K562 (cell line): ENCODE results near the gene CAB39. TPM values are rescaled to one million over a fixed set of nuclear protein-coding genes. Genes with fewer than 3 reads are reported as not detected.

Source experiments
- ATAC-seq: fragments of 200-7000 bp; cut with Tn5 transposase; 3 replicates; pipeline ENCODE4 v1.9.1; 2020; ENCODE audit warnings: moderate library complexity
- BruUV-seq: library from RNA; stranded (reverse); fragments of 400-500 nt; replicated peaks from 2 replicates; lab custom pipeline; 2021; lab: Mats Ljungman, UMichigan
- CTCF ChIA-PET: fragments of 300-600 bp; formaldehyde crosslinking; extraction: SDS; loops from one replicate; lab custom pipeline; 2021; ENCODE audit warnings: low intra/inter-chr PET ratio; lab: Yijun Ruan, JAX
- POLR2A ChIA-PET: fragments of 300-600, 350-650 bp; sonication (Branson Sonifier 250); formaldehyde crosslinking; extraction: SDS; loops from one replicate; lab custom pipeline; 2021; ENCODE audit warnings: antibody characterized with exemption, inconsistent platforms; lab: Yijun Ruan, JAX
- DNase-seq, 4 experiments: peaks; one replicate each; pipeline versions ENCODE4 v3.0.0 to v3.0.0-alpha.2; 2011 to 2018; ENCODE audit warnings: low spot score in 3 of 4, mixed read lengths in 3 of 4; ENCODE audit errors: extremely low read depth in 1 of 4
- FAIRE-seq: peaks from 2 replicates; lab custom pipeline; 2011; peaks lifted over from hg19 to GRCh38; lab: Jason Lieb, UNC
- H2AFZ ChIP-seq: 2 replicates; pipeline ENCODE4 v1.6.0; 2011; ENCODE audit warnings: low read depth, low read length, control low read depth, inconsistent platforms
- H3K27ac ChIP-seq: fragments of 200-600 bp; 3 replicates; pipeline ENCODE4 v1.8.0; 2011; ENCODE audit warnings: low read depth, mild to moderate bottlenecking, control low read depth, inconsistent platforms, low read length, moderate library complexity, mixed read lengths; ENCODE audit errors: extremely low read depth
- H3K27me3 ChIP-seq, 2 experiments: fragments of 300-600 bp in 1 of 2; 2 replicates in 1 of 2; 3 replicates in 1 of 2; pipeline versions ENCODE4 v1.6.0 to v1.8.0; 2011; ENCODE audit warnings: inconsistent platforms in 2 of 2, low read length in 2 of 2, mild to moderate bottlenecking in 1 of 2, mixed read lengths in 1 of 2, moderate library complexity in 1 of 2; ENCODE audit not compliant: control insufficient read depth in 2 of 2, insufficient read depth in 2 of 2
- H3K36me3 ChIP-seq: fragments of 300-600 bp; 3 replicates; pipeline ENCODE4 v1.8.0; 2011; ENCODE audit warnings: mild to moderate bottlenecking, low read length, inconsistent platforms; ENCODE audit not compliant: control insufficient read depth, insufficient read depth
- H3K4me1 ChIP-seq, 2 experiments: fragments of 200-600 bp in 1 of 2; replicated peaks in 1 of 2; 2 replicates in 1 of 2; 3 replicates in 1 of 2; pipeline versions ENCODE4 v1.5.1 to v1.8.0; 2011; ENCODE audit warnings: inconsistent platforms in 2 of 2, low read length in 2 of 2, mild to moderate bottlenecking in 1 of 2, mixed read lengths in 1 of 2, moderate library complexity in 1 of 2; ENCODE audit not compliant: control insufficient read depth in 2 of 2, insufficient read depth in 2 of 2
- H3K4me2 ChIP-seq: 2 replicates; pipeline ENCODE4 v1.6.1; 2011; ENCODE audit warnings: low read length, control low read depth, inconsistent platforms, mixed read lengths; ENCODE audit not compliant: insufficient read depth
- H3K4me3 ChIP-seq: fragments of 200-600 bp; sonication (generic), shearing (Covaris generic); 2 replicates; pipeline ENCODE4 v1.5.1; 2016; ENCODE audit warnings: control low read depth, inconsistent platforms
- H3K79me2 ChIP-seq: fragments of 200-600 bp; 3 replicates; pipeline ENCODE4 v1.8.0; 2011; ENCODE audit warnings: low read length, inconsistent platforms; ENCODE audit not compliant: control insufficient read depth, insufficient read depth
- H3K9ac ChIP-seq, 2 experiments: 2 replicates each; pipeline versions ENCODE4 v1.6.0 to v1.6.1; 2011; ENCODE audit warnings: low read depth in 2 of 2, low read length in 2 of 2, control low read depth in 1 of 2, inconsistent platforms in 1 of 2, mild to moderate bottlenecking in 1 of 2, mixed read lengths in 1 of 2; ENCODE audit not compliant: insufficient read depth in 1 of 2
- H3K9me1 ChIP-seq: one replicate; pipeline ENCODE4 v1.6.0; 2011; ENCODE audit warnings: inconsistent platforms, mild to moderate bottlenecking, low read length, moderate library complexity; ENCODE audit not compliant: control insufficient read depth, insufficient read depth
- H3K9me3 ChIP-seq: replicated peaks from 2 replicates; pipeline ENCODE4 v1.5.1; 2011; ENCODE audit warnings: low read depth, low read length, inconsistent platforms; ENCODE audit not compliant: control insufficient read depth, insufficient read depth
- H4K20me1 ChIP-seq: replicated peaks from 2 replicates; pipeline ENCODE4 v1.6.1; 2011; ENCODE audit warnings: low read length, inconsistent platforms, mixed read lengths; ENCODE audit not compliant: control insufficient read depth, insufficient read depth
- BCLAF1 ChIP-seq, 2 experiments: fragments of 450-650 bp in 1 of 2; IDR thresholded peaks; 2 replicates each; pipeline ENCODE4 v1.6.1; 2011 to 2017; ENCODE audit warnings: low read depth in 2 of 2, antibody characterized with exemption in 1 of 2, borderline replicate concordance in 1 of 2, low read length in 1 of 2, mild to moderate bottlenecking in 1 of 2, mixed read lengths in 1 of 2; ENCODE audit not compliant: control insufficient read depth in 1 of 2
- CHD1 ChIP-seq: fragments of 200-600 bp; sonication (generic); IDR thresholded peaks from one replicate; pipeline ENCODE4 v1.6.1; 2012; ENCODE audit warnings: mild to moderate bottlenecking, moderate library complexity, low read length, inconsistent platforms
- CREB1 ChIP-seq, 2 experiments: sonication (generic) in 1 of 2; formaldehyde crosslinking in 1 of 2; IDR thresholded peaks; 2 replicates each; pipeline versions ENCODE4 v1.6.1 to v1.8.0; 2012 to 2022; ENCODE audit warnings: inconsistent platforms in 1 of 2, mild to moderate bottlenecking in 1 of 2, missing genetic modification reagents in 1 of 2, moderate library complexity in 1 of 2
- ELF1 ChIP-seq: fragments of 200-800 bp; sonication (Bioruptor generic); IDR thresholded peaks from 2 replicates; pipeline ENCODE4 v1.6.1; 2016; ENCODE audit warnings: missing genetic modification characterization, missing compliant biosample characterization
- GATAD2B ChIP-seq: fragments of 450-650 bp; IDR thresholded peaks from 2 replicates; pipeline ENCODE4 v1.6.1; 2017; ENCODE audit warnings: mild to moderate bottlenecking, borderline replicate concordance
- KAT2B ChIP-seq: IDR thresholded peaks from one replicate; pipeline ENCODE4 v1.6.1; 2012; ENCODE audit warnings: low read depth, mild to moderate bottlenecking, control low read depth, inconsistent platforms, low read length, moderate library complexity
- MAX ChIP-seq: sonication (generic); formaldehyde crosslinking; IDR thresholded peaks from 2 replicates; pipeline ENCODE4 v1.9.0; 2022; ENCODE audit warnings: mild to moderate bottlenecking, missing genetic modification reagents
- MTF1 ChIP-seq: fragments of 250-450 bp; sonication (Bioruptor Pico); IDR thresholded peaks from 2 replicates; pipeline ENCODE4 v1.9.0; 2021; ENCODE audit warnings: moderate library complexity, mild to moderate bottlenecking, inconsistent platforms, borderline replicate concordance
- NFIC ChIP-seq: fragments of 450-650 bp; IDR thresholded peaks from 2 replicates; pipeline ENCODE4 v1.6.1; 2017; ENCODE audit warnings: mild to moderate bottlenecking, inconsistent platforms
- SMAD1 ChIP-seq: fragments of 150-350 bp; IDR thresholded peaks from 2 replicates; pipeline ENCODE4 v1.6.1; 2014; ENCODE audit warnings: low read length, low read depth; ENCODE audit not compliant: partially characterized antibody
- XRCC5 ChIP-seq: fragments of 200-400 bp; formaldehyde crosslinking; IDR thresholded peaks from 2 replicates; pipeline ENCODE4 v1.6.1; 2017; ENCODE audit warnings: low read depth, mild to moderate bottlenecking, low read length
- WGBS: fragments of 100-300 bp; shearing (Covaris generic); methylation state at CpG from one replicate; pipeline ENCODE4 v1.1.6; 2016; ENCODE audit warnings: low coverage, mixed read lengths; ENCODE audit not compliant: insufficient coverage; ENCODE audit errors: missing lambda C conversion rate; 5-methylcytosine and 5-hydroxymethylcytosine counted together
- in situ Hi-C: fragments of 300-500 bp; cut with MboI; formaldehyde crosslinking; loops from 4 replicates; pipeline ENCODE4 v1.15.0; 2018; ENCODE audit warnings: inconsistent platforms, mixed read lengths
- intact Hi-C: fragments of 100-400 bp; cut with micrococcal nuclease; formaldehyde crosslinking; loops from 2 replicates; pipeline ENCODE4 v1.14.2; 2022
- polyA plus RNA-seq, 8 experiments: library from polyadenylated mRNA; depleted of rRNA in 4 of 8; stranded (reverse) in 5 of 8; unstranded in 3 of 8; fragments of >200 nt; fragmentation: Nextera tagmentation in 2 of 8; fragmentation: Illumina TruSeq in 1 of 8; extraction: Ambion mirVana in 2 of 8; extraction: Trizol in 1 of 8; gene quantifications; 2 replicates each; pipeline versions ENCODE4 v1.2.1 to v1.2.3, GENCODE V29; 2011 to 2014; ENCODE audit warnings: inconsistent platforms in 1 of 8, missing spikeins in 1 of 8
- total RNA-seq, 7 experiments: library from RNA; depleted of rRNA in 6 of 7; stranded (reverse); fragments of >200 nt in 6 of 7; fragmentation: Illumina TruSeq in 2 of 7; extraction: Trizol in 2 of 7; gene quantifications; 2 replicates each; pipeline versions ENCODE4 v1.2.1 to v1.2.3, GENCODE V29; 2011 to 2021; ENCODE audit warnings: low replicate concordance in 1 of 7
- TF ChIP-seq, protein P1 (sequence below): fragments of 450-650 bp; IDR thresholded peaks from 2 replicates; pipeline ENCODE4 v1.6.1; 2018; ENCODE audit not compliant: partially characterized antibody

CAB39 gene
- total and polyA plus RNA-seq, 9 of the 15 experiments (the other 6 are each of a cell fraction or from before 2014, with no cell fraction given) = 27.2 to 94.4 (median 70.1) TPM

GRCh38 chr2:230713331-230714135 lies 891 bp downstream of the CAB39 start:
- CTCF ChIA-PET = interaction anchor here (1.1 kb wide), 1 partner anchor 17 kb away, joined by 3 read pairs; no protein-coding TSS in a partner anchor
- H3K4me1 ChIP-seq = peaks cover 21 to 26% of the 10 kb centered on the region in 2 experiments; a peak in 4 of 5 replicates
- H3K4me3 ChIP-seq = peak overlapping the region; percentile 84
- peak overlapping the region; percentile 88 to 97 for H3K9ac ChIP-seq
- H3K36me3 ChIP-seq = peaks cover 29% of the 10 kb centered on the region; the same call in 2 of the 3 replicates
- intact Hi-C loops (loop anchor here (2.0 to 10.0 kb wide), 5 partner anchors 49 to 299 kb away; partner anchors contain the start of gene SP100), in situ Hi-C loops (no loop called here)
- H3K27ac ChIP-seq = peak overlapping the region; percentile 95
- BruUV-seq = no TSS peak
- WGBS = 0% methylated on average over 19 of the region's 62 CpGs
- FAIRE-seq (peak; percentile 83), ATAC-seq (peak; percentile 75), DNase-seq (peak; percentile 62 to 92 (median 75))
- peaks cover 64% of the 10 kb centered on the region for H3K79me2 ChIP-seq
- no peak overlapping the region for H2AFZ ChIP-seq
- POLR2A ChIA-PET = interaction anchor here (0.6 to 2.0 kb wide), 10 partner anchors 8 to 298 kb away, joined by 3 to 10 read pairs (median 4); partner anchors contain the start of gene SP100
- peaks cover 34% of the 10 kb centered on the region for H4K20me1 ChIP-seq
- H3K9me3 ChIP-seq = no peaks in the 10 kb centered on the region
- no peaks in the 10 kb centered on the region for H3K27me3 ChIP-seq
- no peaks in the 10 kb centered on the region for H3K9me1 ChIP-seq
- H3K4me2 ChIP-seq = peak overlapping the region; percentile 86
- TF ChIP-seq BCLAF1 (IDR thresholded peaks at IDR 0.05; ENCODE audit: borderline replicate concordance in 1 of 2, control insufficient read depth in 1 of 2, low read depth in 2 of 2, low read length in 1 of 2) (no peak), CREB1 (IDR thresholded peaks at IDR 0.05) (peak; percentile 59), CREB1 (CRISPR knock-in tag; IDR thresholded peaks at IDR 0.05) (0 out of 2 replicates have a peak, but pooled peaks have one; percentile 23), CHD1 (peak; percentile 21), SMAD1 (peak; percentile 17), ELF1 (no peak; the same call in 1 of the 2 replicates), XRCC5 (no peak), GATAD2B (no peak), MAX (CRISPR knock-in tag) (no peak), NFIC (peak; percentile 75), MTF1 (CRISPR knock-in tag) (no peak), KAT2B (no peak)
- TF ChIP-seq, protein P1, sequence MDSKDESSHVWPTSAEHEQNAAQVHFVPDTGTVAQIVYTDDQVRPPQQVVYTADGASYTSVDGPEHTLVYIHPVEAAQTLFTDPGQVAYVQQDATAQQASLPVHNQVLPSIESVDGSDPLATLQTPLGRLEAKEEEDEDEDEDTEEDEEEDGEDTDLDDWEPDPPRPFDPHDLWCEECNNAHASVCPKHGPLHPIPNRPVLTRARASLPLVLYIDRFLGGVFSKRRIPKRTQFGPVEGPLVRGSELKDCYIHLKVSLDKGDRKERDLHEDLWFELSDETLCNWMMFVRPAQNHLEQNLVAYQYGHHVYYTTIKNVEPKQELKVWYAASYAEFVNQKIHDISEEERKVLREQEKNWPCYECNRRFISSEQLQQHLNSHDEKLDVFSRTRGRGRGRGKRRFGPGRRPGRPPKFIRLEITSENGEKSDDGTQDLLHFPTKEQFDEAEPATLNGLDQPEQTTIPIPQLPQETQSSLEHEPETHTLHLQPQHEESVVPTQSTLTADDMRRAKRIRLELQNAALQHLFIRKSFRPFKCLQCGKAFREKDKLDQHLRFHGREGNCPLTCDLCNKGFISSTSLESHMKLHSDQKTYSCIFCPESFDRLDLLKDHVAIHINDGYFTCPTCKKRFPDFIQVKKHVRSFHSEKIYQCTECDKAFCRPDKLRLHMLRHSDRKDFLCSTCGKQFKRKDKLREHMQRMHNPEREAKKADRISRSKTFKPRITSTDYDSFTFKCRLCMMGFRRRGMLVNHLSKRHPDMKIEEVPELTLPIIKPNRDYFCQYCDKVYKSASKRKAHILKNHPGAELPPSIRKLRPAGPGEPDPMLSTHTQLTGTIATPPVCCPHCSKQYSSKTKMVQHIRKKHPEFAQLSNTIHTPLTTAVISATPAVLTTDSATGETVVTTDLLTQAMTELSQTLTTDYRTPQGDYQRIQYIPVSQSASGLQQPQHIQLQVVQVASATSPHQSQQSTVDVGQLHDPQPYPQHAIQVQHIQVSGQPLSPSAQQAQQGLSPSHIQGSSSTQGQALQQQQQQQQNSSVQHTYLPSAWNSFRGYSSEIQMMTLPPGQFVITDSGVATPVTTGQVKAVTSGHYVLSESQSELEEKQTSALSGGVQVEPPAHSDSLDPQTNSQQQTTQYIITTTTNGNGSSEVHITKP = no peak
